ENCODE measurements around the gene ATP10B.

- TF ChIP-seq POLR2A (IDR thresholded peaks at IDR 0.05), result no peak
- no peak for TF ChIP-seq CTCF (IDR thresholded peaks at IDR 0.05)
- TF ChIP-seq EP300 (IDR thresholded peaks at IDR 0.05), result no peak
Measured at GRCh38 chr5:160537940-160538339, 314.1 kb downstream of the ATP10B start.

Measured in tibial nerve (tissue), 4 donors.